ENCODE results near the gene PTCD1. TPM values are rescaled to one million over a fixed set of nuclear protein-coding genes. Genes with fewer than 3 reads are reported as not detected.

Gene PTCD1
- total and polyA plus RNA-seq, 5 donors from 2014 or later = 0.91 to 3.8 (median 3.2) TPM

DNA sequence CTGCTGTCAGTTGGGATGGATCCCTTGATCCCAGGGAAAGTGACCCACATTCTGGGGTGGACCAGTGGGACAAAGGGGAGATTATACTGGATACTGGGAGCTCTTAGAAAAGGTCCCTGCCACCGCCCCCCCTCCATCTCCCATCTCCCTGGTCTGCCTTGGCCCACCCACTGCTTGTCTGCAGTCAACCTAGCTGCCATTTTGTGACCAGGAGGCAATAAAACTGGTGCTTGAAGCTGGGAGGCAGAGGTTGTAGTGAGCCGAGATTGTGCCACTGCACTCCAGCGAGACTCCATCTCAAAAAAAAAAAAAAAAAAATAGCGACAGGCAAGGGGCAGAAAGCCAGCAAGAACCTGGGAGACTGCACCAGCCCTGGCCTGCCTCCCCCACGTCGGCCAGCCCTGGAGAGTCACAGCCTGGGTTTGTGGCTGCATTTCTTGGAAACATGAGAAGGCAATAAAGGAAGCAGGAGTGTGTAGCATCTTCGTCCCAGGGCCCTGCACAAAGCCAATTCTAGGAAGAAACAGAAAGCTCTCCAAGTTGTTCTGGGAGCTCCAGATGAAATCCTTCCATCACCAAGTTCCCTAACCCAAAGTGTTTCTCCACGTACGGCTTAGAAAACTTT, 68.7 kb downstream of the PTCD1 start:
- no peak overlapping the region for H3K4me3 ChIP-seq (ENCODE audit: low read depth, low read length)
- H3K9me3 Mint-ChIP-seq = no peaks in the 10 kb centered on the region
- no peaks in the 10 kb centered on the region for H3K27me3 ChIP-seq (ENCODE audit: control insufficient read depth, insufficient read depth, low read length)
- no peak for DNase-seq
- no peak overlapping the region for H3K27ac Mint-ChIP-seq
- ATAC-seq (ENCODE audit: low read depth in 2 of 2) = no peak
- H3K4me1 Mint-ChIP-seq = peaks cover 0 to 10% (median 6%) of the 10 kb centered on the region in 4 donors
- H3K4me3 Mint-ChIP-seq = no peak overlapping the region
- H3K36me3 ChIP-seq (ENCODE audit: control insufficient read depth, insufficient read depth, low read length) = peaks cover 18% of the 10 kb centered on the region
- peaks cover 8% of the 10 kb centered on the region for H3K4me1 ChIP-seq (ENCODE audit: control insufficient read depth, insufficient read depth, low read length, poor library complexity, severe bottlenecking)
- H3K27me3 Mint-ChIP-seq = no peaks in the 10 kb centered on the region
- no peak overlapping the region for H3K27ac ChIP-seq (ENCODE audit: insufficient read depth, low read length, poor library complexity, severe bottlenecking)
- H3K9me3 ChIP-seq (ENCODE audit: control insufficient read depth in 2 of 2, low read length in 2 of 2) = no peaks in the 10 kb centered on the region
- H3K36me3 Mint-ChIP-seq = peaks cover 16% of the 10 kb centered on the region

DNA sequence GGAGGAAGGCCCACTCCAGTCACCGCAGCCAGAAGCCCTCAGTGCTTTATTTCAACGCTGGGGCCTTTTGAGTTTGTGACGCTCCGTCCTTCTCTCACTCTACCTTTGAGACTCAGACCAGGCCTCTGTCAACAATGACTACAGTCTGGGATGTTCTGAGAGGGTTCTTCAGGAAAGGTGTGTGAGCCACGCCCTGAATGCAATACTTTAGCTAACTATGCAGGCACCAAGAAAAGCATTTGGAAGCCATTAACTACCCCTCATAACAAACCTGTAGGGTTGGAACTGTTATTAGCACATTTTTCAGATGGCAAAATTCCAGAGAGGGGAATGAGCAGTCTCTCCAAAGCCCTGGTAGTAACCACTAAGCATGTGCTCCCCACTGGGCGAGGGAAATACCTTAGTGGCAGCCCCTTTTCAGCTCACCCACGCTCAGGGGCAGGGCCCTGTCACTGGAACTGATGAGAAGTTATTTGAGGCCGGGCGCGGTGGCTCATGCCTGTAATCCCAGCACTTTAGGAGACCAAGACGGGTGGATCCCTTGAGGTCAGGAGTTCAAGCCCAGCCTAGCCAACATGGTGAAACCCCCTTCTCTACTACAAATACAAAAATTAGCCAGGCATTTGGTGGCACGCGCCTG, 69.7 kb downstream of the PTCD1 start:
- H3K4me3 Mint-ChIP-seq = peak overlapping the region in 1 of 4 donors; percentile 65
- DNase-seq (no peak), ATAC-seq (ENCODE audit: low read depth in 2 of 2) (no peak)
- peaks cover 23% of the 10 kb centered on the region for H3K36me3 Mint-ChIP-seq
- no peak overlapping the region for H3K27ac Mint-ChIP-seq
- Histone ChIP-seq H3K27ac (ENCODE audit: insufficient read depth, low read length, poor library complexity, severe bottlenecking) (no peak overlapping the region), H3K4me3 (ENCODE audit: low read depth, low read length) (no peak overlapping the region), H3K27me3 (ENCODE audit: control insufficient read depth, insufficient read depth, low read length) (no peaks in the 10 kb centered on the region), H3K4me1 (ENCODE audit: control insufficient read depth, insufficient read depth, low read length, poor library complexity, severe bottlenecking) (peaks cover 4% of the 10 kb centered on the region), H3K9me3 (ENCODE audit: control insufficient read depth in 2 of 2, low read length in 2 of 2) (no peaks in the 10 kb centered on the region), H3K36me3 (ENCODE audit: control insufficient read depth, insufficient read depth, low read length) (peaks cover 25% of the 10 kb centered on the region)
- H3K27me3 Mint-ChIP-seq = no peaks in the 10 kb centered on the region
- H3K4me1 Mint-ChIP-seq = peaks cover 0 to 10% (median 7%) of the 10 kb centered on the region in 4 donors
- no peaks in the 10 kb centered on the region for H3K9me3 Mint-ChIP-seq

Other genes with a start within 250 kb of the PTCD1 start
- not detected for gene KPNA7, start 230.7 kb downstream of the PTCD1 start, total RNA-seq
- gene KPNA7, start 230.7 kb downstream of the PTCD1 start, polyA plus RNA-seq = not detected
- not detected for gene MYH16, start 166.0 kb downstream of the PTCD1 start, total RNA-seq
- not detected for gene MYH16, start 166.0 kb downstream of the PTCD1 start, polyA plus RNA-seq
- 42.5 TPM for gene ARPC1A, start 112.9 kb downstream of the PTCD1 start, total RNA-seq
- gene ARPC1A, start 112.9 kb downstream of the PTCD1 start, polyA plus RNA-seq = 10 to 100 TPM; 70.2 to 79.0 (median 75.9) TPM
- 205 TPM for gene ARPC1B, start 64.1 kb downstream of the PTCD1 start, total RNA-seq
- gene ARPC1B, start 64.1 kb downstream of the PTCD1 start, polyA plus RNA-seq = 100 to 1,000 TPM; 602 to 898 (median 659) TPM
- 52.8 TPM for gene PDAP1, start 30.2 kb downstream of the PTCD1 start, total RNA-seq
- gene PDAP1, start 30.2 kb downstream of the PTCD1 start, polyA plus RNA-seq = 10 to 100 TPM; 17.2 to 27.5 (median 19.7) TPM
- gene BUD31, start 29.8 kb downstream of the PTCD1 start, total RNA-seq = 130 TPM
- 100 to 1,000 TPM; 175 to 251 (median 224) TPM for gene BUD31, start 29.8 kb downstream of the PTCD1 start, polyA plus RNA-seq
- gene CPSF4, start 145 bp upstream of the PTCD1 start, total RNA-seq = 43.7 TPM
- gene CPSF4, start 145 bp upstream of the PTCD1 start, polyA plus RNA-seq = 10 to 100 TPM; 19.4 to 28.8 (median 23.1) TPM
- 117 TPM for gene ATP5MF, start 27.4 kb upstream of the PTCD1 start, total RNA-seq
- gene ATP5MF, start 27.4 kb upstream of the PTCD1 start, polyA plus RNA-seq = 100 to 1,000 TPM; 433 to 595 (median 475) TPM
- 15.8 TPM for gene ZNF789, start 34.1 kb upstream of the PTCD1 start, total RNA-seq
- 1 to 10 TPM; 4.2 to 6.9 (median 6.2) TPM for gene ZNF789, start 34.1 kb upstream of the PTCD1 start, polyA plus RNA-seq
- 224 TPM for gene ZNF394, start 61.5 kb upstream of the PTCD1 start, total RNA-seq
- gene ZNF394, start 61.5 kb upstream of the PTCD1 start, polyA plus RNA-seq = 10 to 100 TPM; 53.9 to 72.0 (median 69.4) TPM
- 5.8 TPM for gene ZKSCAN5, start 65.9 kb upstream of the PTCD1 start, total RNA-seq
- gene ZKSCAN5, start 65.9 kb upstream of the PTCD1 start, polyA plus RNA-seq = 1 to 10 TPM; 2.8 to 5.0 (median 4.2) TPM
- 3.1 TPM for gene FAM200A, start 113.3 kb upstream of the PTCD1 start, total RNA-seq
- 10 to 100 TPM in 1 of 4 donors, 1 to 10 TPM in 3; 3.6 to 10.8 (median 5.2) TPM for gene FAM200A, start 113.3 kb upstream of the PTCD1 start, polyA plus RNA-seq
- 148 TPM for gene ZNF655, start 119.8 kb upstream of the PTCD1 start, total RNA-seq
- gene ZNF655, start 119.8 kb upstream of the PTCD1 start, polyA plus RNA-seq = 100 to 1,000 TPM in 1 of 4 donors, 10 to 100 TPM in 3; 89.9 to 121 (median 95.5) TPM
- gene TMEM225B, start 159.5 kb upstream of the PTCD1 start, total RNA-seq = 1.1 TPM
- 1 to 10 TPM in 2 of 4 donors, under 1 TPM in 2; 0.67 to 2.3 (median 1.00) TPM for gene TMEM225B, start 159.5 kb upstream of the PTCD1 start, polyA plus RNA-seq
- 47.3 TPM for gene ZSCAN25, start 178.1 kb upstream of the PTCD1 start, total RNA-seq
- 10 to 100 TPM in 3 of 4 donors, 1 to 10 TPM in 1; 9.9 to 20.4 (median 14.0) TPM for gene ZSCAN25, start 178.1 kb upstream of the PTCD1 start, polyA plus RNA-seq
- gene CYP3A5, start 241.2 kb upstream of the PTCD1 start, total RNA-seq = not detected
- gene CYP3A5, start 241.2 kb upstream of the PTCD1 start, polyA plus RNA-seq = under 1 TPM; 0.24 to 0.92 (median 0.74) TPM

Data from CD4-positive, CD25-positive, alpha-beta regulatory T cell (primary cell).